ENCODE measurements around the gene ARHGAP19. TPM values are rescaled to one million over a fixed set of nuclear protein-coding genes. Genes with fewer than 3 reads are reported as not detected.
A peak's percentile ranks its signal among the peaks of the same experiment; 100 is the strongest.

The ARHGAP19 gene
- total RNA-seq, 2 donors from 2014 or later: 26.8 to 47.6 TPM

GRCh38 chr10:97196223-97197029 is 96.0 kb downstream of the ARHGAP19 start:
- H3K4me3 Mint-ChIP-seq: peak overlapping the region; percentile 65
- peaks cover 30% of the 10 kb centered on the region for H3K27me3 ChIP-seq (ENCODE audit: control insufficient read depth, insufficient read depth, low read length, poor library complexity, severe bottlenecking)
- peak overlapping the region; percentile 85 for H3K4me3 ChIP-seq (ENCODE audit: low read length)
- no peak overlapping the region for H3K27ac Mint-ChIP-seq
- no peaks in the 10 kb centered on the region for H3K36me3 ChIP-seq (ENCODE audit: control insufficient read depth, insufficient read depth, low read length)
- no peaks in the 10 kb centered on the region for H3K36me3 Mint-ChIP-seq (ENCODE audit: low read depth)
- TF ChIP-seq CTCF (conservative IDR thresholded peaks at IDR 0.05): peak; percentile 94
- 4 to 8% methylated on average over 22 to 56 of the region's 56 CpGs for WGBS, 2 experiments (ENCODE audit: insufficient coverage in 1 of 2, insufficient read length in 1 of 2)
- no peak overlapping the region for H3K27ac ChIP-seq (ENCODE audit: low read depth, low read length)
- H3K4me1 ChIP-seq (ENCODE audit: control insufficient read depth, insufficient read depth, low read length): no peaks in the 10 kb centered on the region
- peak; percentile 91 for DNase-seq
- peaks cover 33% of the 10 kb centered on the region for H3K27me3 Mint-ChIP-seq (ENCODE audit: insufficient read depth)
- no peaks in the 10 kb centered on the region for H3K9me3 ChIP-seq (ENCODE audit: control insufficient read depth, low read length)
- H3K9ac ChIP-seq (ENCODE audit: extremely low read depth, low read length, poor library complexity, severe bottlenecking): peak overlapping the region; percentile 18
- H3K4me1 Mint-ChIP-seq: peaks cover 2% of the 10 kb centered on the region
- H3K9me3 Mint-ChIP-seq: no peaks in the 10 kb centered on the region

- Histone ChIP-seq H3K9me3 (ENCODE audit: control insufficient read depth, low read length) (no peaks in the 10 kb centered on the region), H3K4me3 (ENCODE audit: low read length) (peak overlapping the region; percentile 85), H3K4me1 (ENCODE audit: control insufficient read depth, insufficient read depth, low read length) (no peaks in the 10 kb centered on the region), H3K9ac (ENCODE audit: extremely low read depth, low read length, poor library complexity, severe bottlenecking) (no peak overlapping the region), H3K27ac (ENCODE audit: low read depth, low read length) (no peak overlapping the region), H3K36me3 (ENCODE audit: control insufficient read depth, insufficient read depth, low read length) (no peaks in the 10 kb centered on the region), H3K27me3 (ENCODE audit: control insufficient read depth, insufficient read depth, low read length, poor library complexity, severe bottlenecking) (peaks cover 30% of the 10 kb centered on the region)
- H3K9me3 Mint-ChIP-seq: no peaks in the 10 kb centered on the region
- H3K36me3 Mint-ChIP-seq (ENCODE audit: low read depth): no peaks in the 10 kb centered on the region
- peak overlapping the region; percentile 65 for H3K4me3 Mint-ChIP-seq
- WGBS, 2 experiments (ENCODE audit: insufficient coverage in 1 of 2, insufficient read length in 1 of 2): 34 to 46% methylated on average over 8 to 11 of the region's 11 CpGs
- TF ChIP-seq CTCF (conservative IDR thresholded peaks at IDR 0.05): no peak
- no peak for DNase-seq
- H3K27me3 Mint-ChIP-seq (ENCODE audit: insufficient read depth): peaks cover 33% of the 10 kb centered on the region
- H3K4me1 Mint-ChIP-seq: peaks cover 3% of the 10 kb centered on the region
- H3K27ac Mint-ChIP-seq: no peak overlapping the region
Measured at GRCh38 chr10:97195706-97196222, 96.7 kb downstream of the ARHGAP19 start.

GRCh38 chr10:97192952-97193435 is 99.4 kb downstream of the ARHGAP19 start:
- H3K27me3 ChIP-seq (ENCODE audit: control insufficient read depth, insufficient read depth, low read length, poor library complexity, severe bottlenecking): peaks cover 37% of the 10 kb centered on the region
- no peak for TF ChIP-seq CTCF (conservative IDR thresholded peaks at IDR 0.05)

More at GRCh38 chr10:97192952-97193435, 99.4 kb downstream of the ARHGAP19 start:
- no peak overlapping the region for H3K27ac Mint-ChIP-seq
- Histone ChIP-seq H3K4me1 (ENCODE audit: control insufficient read depth, insufficient read depth, low read length) (peaks cover 11% of the 10 kb centered on the region), H3K9ac (ENCODE audit: extremely low read depth, low read length, poor library complexity, severe bottlenecking) (no peak overlapping the region), H3K9me3 (ENCODE audit: control insufficient read depth, low read length) (no peaks in the 10 kb centered on the region), H3K4me3 (ENCODE audit: low read length) (no peak overlapping the region), H3K36me3 (ENCODE audit: control insufficient read depth, insufficient read depth, low read length) (no peaks in the 10 kb centered on the region), H3K27ac (ENCODE audit: low read depth, low read length) (no peak overlapping the region)
- DNase-seq: no peak
- 94 to 100% methylated on average over 1 to 5 of the region's 5 CpGs for WGBS, 2 experiments (ENCODE audit: insufficient coverage in 1 of 2, insufficient read length in 1 of 2)
- peaks cover 53% of the 10 kb centered on the region for H3K27me3 Mint-ChIP-seq (ENCODE audit: insufficient read depth)
- H3K36me3 Mint-ChIP-seq (ENCODE audit: low read depth): no peaks in the 10 kb centered on the region
- H3K9me3 Mint-ChIP-seq: no peaks in the 10 kb centered on the region
- peaks cover 12% of the 10 kb centered on the region for H3K4me1 Mint-ChIP-seq
- H3K4me3 Mint-ChIP-seq: no peak overlapping the region

Data from endodermal cell (in vitro differentiated cells).